Stimulated activated naive CD8-positive, alpha-beta T cell treated with anti-CD3 and anti-CD28 coated beads, Interleukin-15, Interleukin-2, amounts not matched to agents 100 U/mL and 50 U/mL, for 24 hours (primary cell): Measurements from ENCODE around the gene GLI3.
A peak's percentile ranks its signal among the peaks of the same experiment; 100 is the strongest.

Experiments used
- ATAC-seq: fragments of 150-1000 bp; cut with Tn5 transposase; one replicate; pipeline ENCODE4 v1.10.0; 2021
- DNase-seq: peaks from one replicate; pipeline ENCODE4 v3.0.0; 2021

Gene GLI3

GRCh38 chr7:42033480-42033879 is 203.5 kb downstream of the GLI3 start:
- DNase-seq (no peak), ATAC-seq (no peak)

DNA sequence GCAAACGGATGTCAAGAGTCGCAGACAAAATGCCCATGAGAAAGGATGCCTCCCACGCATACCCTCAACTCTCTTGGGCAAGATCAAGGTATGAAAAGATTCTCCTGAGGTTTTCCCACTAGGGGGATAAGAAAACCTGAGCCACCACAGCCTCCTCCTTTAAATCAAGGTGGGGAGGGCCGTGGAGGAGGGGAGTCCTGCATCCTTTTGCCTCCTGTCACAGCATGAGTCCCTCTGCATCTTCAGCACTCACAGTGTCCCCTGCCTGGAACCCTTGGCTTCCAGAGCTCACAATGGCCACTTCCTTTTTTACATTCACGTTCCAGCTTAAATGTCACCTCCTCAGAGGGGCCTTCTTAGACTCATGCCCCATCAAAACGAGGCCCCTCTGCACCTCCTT is 207.6 kb downstream of the GLI3 start:
- no peak for ATAC-seq
- DNase-seq = no peak

DNA sequence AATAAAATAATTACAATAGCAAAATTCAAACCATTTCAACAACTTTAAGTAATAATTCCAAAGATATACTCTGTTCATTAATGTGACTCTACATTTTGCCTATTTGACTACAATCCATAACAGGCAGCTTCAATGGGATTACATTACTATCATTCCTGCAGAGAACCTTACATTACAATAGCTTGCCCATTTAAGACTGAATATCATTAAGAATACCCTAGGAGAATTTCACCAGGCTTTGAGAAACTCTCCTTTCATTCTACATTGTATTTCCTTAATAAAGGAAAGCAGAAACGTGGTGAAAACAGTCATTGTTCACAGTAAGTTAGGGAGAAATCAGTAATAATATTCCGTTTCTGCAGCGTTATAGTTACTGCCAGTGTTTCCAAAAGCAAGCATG is 209.5 kb downstream of the GLI3 start:
- no peak for ATAC-seq
- DNase-seq = no peak

DNA sequence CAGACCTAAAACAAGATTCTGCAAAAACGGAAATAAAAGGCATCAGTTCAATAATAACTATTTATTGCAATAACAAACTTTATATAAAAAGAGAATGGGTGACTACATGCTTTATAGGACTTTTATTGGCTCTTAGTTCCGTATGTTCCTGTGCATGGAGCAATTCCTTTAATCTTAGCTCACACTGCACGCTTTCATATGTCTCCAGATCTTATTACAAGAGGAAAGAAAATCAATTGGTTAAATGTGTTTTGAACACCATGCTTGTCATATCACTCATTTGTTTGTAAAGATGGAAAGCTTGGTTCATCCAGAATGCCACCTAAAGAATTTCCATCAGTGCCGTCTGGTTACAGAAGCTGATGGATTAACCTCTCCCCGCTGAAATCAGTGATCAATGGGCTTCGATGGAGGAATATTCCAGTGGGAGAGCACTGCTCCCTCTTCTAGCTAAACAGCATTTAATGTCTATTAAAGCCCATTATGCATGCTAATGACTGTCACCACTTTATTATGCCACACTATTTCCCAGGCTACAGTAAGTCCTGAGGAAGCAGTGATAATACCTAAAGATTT is 210.3 kb downstream of the GLI3 start:
- ATAC-seq = no peak
- no peak for DNase-seq

- DNase-seq = no peak
- ATAC-seq = no peak
Measured at GRCh38 chr7:42025635-42026375, 211.2 kb downstream of the GLI3 start.

DNA sequence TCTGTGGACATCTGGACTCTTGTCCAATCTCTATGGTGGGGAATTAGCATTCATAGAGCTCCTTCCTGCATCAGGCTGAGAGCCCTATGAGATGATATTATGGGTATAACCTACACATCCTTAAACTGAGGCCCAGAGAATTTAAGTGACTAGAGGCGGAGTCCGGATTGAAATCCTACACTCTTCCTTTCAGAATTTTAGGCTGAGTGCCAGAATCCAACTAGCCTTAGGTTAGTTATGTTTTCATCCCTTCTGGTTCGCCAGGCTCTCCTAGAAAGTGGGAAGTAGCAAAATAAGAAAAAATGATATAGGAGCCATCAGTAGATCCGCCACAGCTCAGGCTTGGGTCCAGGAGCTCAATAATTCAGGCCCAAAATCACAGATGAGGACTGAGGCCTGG is 212.5 kb downstream of the GLI3 start:
- DNase-seq (no peak), ATAC-seq (no peak)

- no peak for DNase-seq
Measured at GRCh38 chr7:42023262-42023661, 213.7 kb downstream of the GLI3 start.

DNA sequence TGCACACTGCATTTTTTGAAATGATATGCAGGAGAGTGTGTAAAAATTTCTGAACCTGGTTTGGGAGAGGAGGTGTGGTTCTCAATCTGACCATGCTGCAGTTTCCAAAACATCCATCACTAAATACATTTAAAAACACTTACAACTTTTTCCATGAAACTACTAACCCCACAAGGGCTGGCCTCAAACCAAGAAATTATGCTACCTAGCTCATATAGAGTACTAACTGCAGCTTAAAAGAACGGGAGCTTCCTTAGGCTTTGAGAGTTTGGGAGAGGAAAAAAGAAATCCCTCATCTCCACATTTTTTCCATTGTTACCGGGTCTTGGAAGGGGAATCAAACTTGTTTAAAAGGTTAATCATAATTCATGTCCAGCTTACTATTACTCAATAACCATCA is 214.2 kb downstream of the GLI3 start:
- DNase-seq = no peak

More at GRCh38 chr7:42023262-42023661, 213.7 kb downstream of the GLI3 start:
- ATAC-seq = no peak

GRCh38 chr7:42022056-42022455 is 215.0 kb downstream of the GLI3 start:
- DNase-seq = no peak
- no peak for ATAC-seq

More for the DNA sequence above, 214.2 kb downstream of the GLI3 start:
- ATAC-seq = no peak

DNA sequence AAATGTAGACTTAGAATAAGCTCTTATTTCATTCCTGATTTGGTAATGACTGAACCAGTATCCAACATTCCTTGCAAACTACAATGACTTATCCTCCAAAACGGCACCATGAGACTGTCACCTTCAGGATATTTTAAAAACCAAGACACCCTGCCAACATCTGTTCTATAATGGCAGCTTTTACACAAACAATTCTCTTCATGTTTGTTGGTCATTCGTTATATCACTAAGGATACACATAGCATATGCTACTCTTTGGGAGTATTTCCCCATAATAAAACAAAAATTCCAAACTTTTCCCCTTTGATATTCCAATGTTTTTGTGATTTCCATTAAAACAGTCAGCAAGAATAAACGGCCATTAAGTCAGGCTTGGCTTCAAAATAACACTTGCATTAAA is 215.4 kb downstream of the GLI3 start:
- no peak for DNase-seq
- ATAC-seq = no peak

GRCh38 chr7:42020061-42020460 is 216.9 kb downstream of the GLI3 start:
- ATAC-seq (no peak), DNase-seq (no peak)

GRCh38 chr7:42017349-42017986 is 219.5 kb downstream of the GLI3 start:
- ATAC-seq = no peak

DNA sequence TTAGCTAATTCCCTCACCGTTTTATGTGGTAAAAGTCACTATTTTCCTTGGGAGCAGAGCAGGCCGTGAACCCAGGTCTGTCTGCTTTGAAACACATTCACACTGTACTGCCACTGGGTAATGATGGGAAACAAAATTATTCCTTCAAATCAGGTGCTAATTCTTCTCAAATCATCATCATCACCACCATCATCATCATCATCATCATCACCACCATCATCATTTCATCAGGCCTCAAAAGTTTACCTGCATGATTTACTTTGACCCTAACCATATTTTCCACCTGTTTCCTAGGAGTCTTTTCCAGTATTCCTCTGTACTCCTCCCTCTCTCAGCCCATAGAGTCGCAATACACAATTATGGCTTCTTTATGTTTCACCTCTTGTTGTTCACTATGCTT is 220.5 kb downstream of the GLI3 start:
- DNase-seq (no peak), ATAC-seq (no peak)

More at GRCh38 chr7:42017349-42017986, 219.5 kb downstream of the GLI3 start:
- DNase-seq = no peak

DNA sequence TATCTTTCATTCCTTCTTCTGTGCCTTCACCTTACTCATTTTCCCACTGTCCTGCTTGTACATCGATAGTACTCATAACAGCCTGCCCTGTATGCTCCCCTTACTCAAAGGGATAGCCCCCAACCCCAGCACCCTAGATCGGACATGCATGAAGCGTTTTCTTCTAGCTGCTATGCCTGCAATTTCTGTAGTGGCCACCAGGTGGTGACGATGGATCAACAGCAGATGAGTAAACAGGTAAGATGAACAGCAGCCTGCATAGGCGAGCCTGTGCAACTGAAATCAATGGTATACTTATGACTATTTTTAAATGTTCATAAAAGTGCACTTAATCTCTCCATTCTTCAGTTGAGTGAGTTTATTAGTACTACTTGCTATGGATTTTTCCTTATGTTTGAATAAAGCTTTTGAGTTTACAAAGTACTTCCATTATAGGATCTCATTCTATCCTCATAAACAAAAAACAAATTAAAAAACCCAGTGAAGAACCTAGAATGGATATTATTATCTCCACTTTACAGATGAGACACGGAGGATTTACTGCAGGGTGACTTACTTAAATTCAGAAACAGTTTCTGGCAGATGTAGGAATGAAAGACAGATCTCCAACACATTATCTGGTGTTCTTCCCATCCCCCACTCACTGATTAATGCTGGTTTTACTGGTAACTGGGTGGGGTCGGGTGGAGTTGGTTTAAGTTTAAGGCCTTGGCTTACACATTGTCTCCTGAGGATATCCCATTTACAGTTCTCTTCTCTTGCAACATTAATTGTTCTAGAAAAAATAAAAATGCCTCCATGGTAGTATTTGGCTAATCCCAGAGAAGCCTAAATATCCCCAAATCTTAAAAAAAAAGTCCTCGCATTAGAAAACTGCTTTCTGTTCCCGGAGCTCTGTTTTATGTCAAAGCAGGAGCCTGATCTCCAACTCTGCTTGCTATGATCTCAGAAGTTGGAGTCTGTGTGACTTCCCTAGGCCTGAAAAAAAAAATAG is 222.1 kb downstream of the GLI3 start:
- ATAC-seq (no peak), DNase-seq (peak; percentile 47)

DNA sequence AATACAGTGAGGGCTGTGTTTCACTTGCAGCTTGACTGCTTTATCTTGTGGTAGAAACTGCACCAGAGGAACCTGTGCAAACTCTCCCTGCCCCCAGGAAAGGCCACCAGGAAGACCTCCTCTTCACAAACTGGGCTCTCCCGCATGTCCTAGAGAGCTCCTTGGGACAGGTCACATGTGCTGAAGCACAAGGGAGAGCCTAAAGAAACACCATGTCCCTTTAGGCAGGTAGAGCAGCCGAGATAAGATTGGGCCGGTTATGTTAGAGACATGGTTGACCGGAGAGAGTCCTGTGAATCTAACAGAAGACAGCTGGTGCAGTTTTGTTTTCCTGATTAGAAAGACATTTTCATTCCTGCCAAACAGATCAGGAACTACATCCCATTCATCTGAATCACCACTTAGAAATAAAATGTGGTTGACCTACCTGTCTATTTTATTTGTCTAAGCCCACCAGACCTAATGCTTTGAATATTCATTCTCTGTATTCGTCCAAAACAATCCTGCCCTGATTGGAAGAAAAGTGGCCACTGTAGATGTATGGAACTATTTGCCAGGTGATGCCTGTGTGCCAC is 224.1 kb downstream of the GLI3 start:
- DNase-seq (no peak), ATAC-seq (no peak)

DNA sequence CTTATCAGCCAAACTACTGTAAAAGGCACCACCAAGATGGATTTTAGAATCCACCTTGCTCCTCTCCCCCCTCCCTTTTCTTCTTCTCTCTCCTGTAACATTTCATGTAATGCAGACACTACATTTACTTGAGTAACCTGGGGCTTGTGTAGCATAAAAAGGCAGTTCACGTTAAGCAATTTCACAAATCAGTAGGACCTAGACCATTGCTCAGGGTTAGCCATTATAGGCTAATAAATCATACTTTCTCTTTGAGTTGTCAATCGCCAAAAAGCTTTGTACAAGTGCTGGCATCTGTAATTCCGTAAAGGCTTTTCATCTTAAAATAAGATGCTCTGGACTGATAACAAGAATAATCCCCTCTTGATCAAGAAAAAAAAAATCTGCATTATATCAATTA is 224.7 kb downstream of the GLI3 start:
- DNase-seq (no peak), ATAC-seq (no peak)

- ATAC-seq (no peak), DNase-seq (no peak)
Measured at GRCh38 chr7:42011846-42012245, 225.2 kb downstream of the GLI3 start.

DNA sequence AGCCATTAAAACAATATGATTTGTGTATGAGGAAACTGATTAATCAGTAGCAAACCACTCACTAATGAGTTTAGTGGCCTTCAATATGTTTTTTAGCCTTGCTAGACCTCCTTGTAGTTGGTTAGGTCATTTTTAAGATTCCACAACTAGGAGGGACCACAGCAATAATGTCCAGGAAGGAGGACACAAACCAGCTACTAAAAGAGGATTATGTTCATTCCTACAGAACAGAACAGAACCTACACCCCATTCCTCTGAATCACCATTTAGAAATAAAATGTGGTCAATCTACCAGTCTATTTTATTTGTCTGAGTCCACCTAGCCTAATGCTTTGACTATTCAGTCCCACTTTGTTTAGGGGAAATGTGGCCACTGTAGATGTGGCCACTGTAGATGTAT is 226.3 kb downstream of the GLI3 start:
- ATAC-seq (no peak), DNase-seq (no peak)

DNA sequence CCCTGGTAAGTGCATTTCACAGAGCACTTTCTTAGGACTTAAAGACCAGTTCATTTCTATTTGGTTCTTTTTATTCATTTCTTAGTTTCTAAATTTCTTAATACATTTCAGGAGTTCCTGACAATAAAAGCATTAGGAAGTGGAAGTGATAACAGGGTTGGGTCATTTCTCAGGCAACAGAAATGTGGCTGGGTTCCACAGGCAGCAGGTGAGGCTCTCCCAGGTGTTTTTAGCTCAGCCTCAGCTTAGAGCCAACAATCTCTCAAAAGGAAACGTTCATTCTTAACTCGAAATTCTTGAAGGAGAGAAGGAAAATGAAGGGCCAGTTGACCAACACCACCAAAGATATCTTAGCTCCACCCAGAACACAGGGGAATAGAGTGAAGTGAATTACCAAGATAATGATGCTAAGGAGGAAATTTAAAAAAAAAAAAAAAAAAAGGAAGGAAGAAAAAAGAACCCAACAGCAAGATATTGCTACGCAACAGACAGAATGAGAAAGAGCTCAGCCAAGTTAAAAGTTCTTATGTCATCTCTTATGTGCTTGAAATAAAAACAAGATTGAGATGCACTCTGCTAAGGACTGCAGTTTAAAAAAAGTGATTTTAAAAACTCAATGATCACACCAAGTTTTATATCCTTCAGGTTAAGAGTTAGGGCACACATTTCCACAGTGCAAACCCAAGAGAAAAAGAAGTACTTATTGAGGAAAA is 230.1 kb downstream of the GLI3 start:
- no peak for ATAC-seq

GRCh38 chr7:42002654-42003053 is 234.4 kb downstream of the GLI3 start:
- no peak for DNase-seq
- no peak for ATAC-seq

More for the DNA sequence above, 230.1 kb downstream of the GLI3 start:
- DNase-seq = no peak

GRCh38 chr7:41999736-42000283 is 237.2 kb downstream of the GLI3 start:
- no peak for ATAC-seq
- no peak for DNase-seq
